ENCODE results near the gene DEFB128.
"Not testable (repeated sequence)": the region's sequence is repeated elsewhere in the genome, so short reads cannot be mapped to it uniquely, and the experiment has no call there.

The DEFB128 gene

GRCh38 chr20:189611-190010 is at the start of gene DEFB128:
DEFB128 (minus strand) TSS chr20:189711; CDS start chr20:189623, 88 bp downstream.
- DNase-seq: no peak

DNA sequence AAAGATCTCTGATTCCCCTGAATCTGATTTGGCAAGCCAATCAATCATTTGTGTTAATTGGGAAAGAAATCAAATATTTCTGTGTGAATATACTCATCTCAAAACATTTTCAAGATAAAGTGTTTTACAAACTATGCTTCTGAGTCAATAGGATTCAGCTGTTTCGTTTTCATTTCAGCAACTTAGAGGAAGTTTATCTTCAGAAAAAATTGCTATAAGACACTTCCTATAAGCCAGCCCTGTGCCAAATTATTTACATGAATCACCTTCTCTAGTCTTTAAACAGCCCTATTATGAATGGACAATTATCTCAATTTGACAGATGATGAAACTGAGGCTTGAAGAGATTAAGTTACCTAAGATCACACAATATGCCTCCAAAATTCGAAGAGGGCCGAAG is 48.4 kb upstream of the DEFB128 start:
- no peak for DNase-seq

GRCh38 chr20:237489-237888 is 48.0 kb upstream of the DEFB128 start:
- DNase-seq: no peak

DNA sequence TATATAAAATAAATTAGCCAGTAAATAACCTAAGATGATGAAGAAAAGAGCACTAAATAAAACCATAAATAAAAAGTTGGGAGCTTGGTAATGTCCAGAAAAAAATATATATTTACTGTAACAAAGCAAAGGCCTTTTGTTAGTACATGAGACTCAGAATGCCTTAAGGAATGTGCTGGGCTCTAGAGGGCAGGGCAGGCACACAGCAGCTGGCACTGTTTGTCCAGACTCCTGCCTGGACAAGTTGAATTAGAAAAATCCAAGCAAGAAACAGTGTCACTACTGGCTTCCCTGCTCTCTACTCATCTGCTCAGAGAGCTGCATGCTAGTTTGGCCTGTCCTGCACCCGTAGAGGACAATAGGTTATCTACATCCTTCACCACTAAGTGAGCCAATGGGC is 46.4 kb upstream of the DEFB128 start:
- DNase-seq: no peak

- no peak for DNase-seq
Observed at GRCh38 chr20:227439-228105, 38.1 kb upstream of the DEFB128 start.

- DNase-seq: no peak
Observed at GRCh38 chr20:226958-227357, 37.4 kb upstream of the DEFB128 start, which contains the start of gene DEFB129. DEFB129 (plus strand) TSS chr20:227258; CDS start chr20:227289, 31 bp downstream.

GRCh38 chr20:225879-226278 is 36.4 kb upstream of the DEFB128 start:
- DNase-seq: not testable (repeated sequence)

DNA sequence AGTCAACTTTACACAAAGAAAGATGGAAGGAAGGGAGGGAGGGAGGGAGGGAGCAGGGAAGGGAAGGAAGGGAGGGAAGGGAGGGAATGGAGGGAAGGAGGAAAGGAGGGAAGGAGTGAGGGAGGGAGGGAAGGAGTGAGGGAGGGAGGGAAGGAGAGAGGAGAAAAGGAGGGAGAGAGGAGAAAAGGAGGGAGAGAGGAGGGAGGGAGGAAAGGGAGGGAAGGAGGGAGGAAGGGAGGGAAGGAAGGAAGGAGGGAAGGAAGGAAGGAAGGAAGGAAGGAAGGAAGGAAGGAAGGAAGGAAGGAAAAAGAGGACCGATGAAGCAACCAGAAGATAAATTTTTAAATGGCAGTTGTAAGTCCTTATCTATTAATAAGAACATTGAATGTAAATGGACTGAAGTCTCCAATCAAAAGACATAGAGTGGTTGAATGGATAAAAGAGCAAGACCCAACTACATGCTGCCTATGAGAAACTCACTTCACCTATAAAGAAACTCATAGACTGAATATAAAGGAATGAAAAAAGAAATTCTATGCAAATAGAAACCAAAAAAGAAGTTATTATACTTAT is 31.8 kb upstream of the DEFB128 start:
- no peak for DNase-seq

GRCh38 chr20:219290-220115 is 30.0 kb upstream of the DEFB128 start:
- DNase-seq: peak; percentile 16

DNA sequence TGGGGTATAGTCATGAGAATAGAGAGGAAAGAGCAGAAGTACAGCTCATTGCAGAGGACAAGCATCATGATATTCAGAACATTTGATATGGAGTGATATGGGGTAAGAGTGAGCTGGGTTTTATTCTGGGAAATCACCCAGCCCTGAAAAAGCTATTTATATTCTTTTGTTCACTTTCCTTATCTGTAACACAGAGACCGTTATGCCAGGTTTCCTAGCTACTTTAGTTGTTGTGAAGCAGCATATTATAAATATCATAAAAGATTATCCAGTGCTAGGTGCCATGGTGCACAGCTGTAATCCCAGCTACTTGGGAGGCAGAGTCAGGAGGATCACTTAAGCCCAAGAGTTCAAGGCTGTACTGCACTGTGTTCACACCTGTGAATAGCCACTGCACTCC is 27.8 kb upstream of the DEFB128 start:
- DNase-seq: no peak

DNA sequence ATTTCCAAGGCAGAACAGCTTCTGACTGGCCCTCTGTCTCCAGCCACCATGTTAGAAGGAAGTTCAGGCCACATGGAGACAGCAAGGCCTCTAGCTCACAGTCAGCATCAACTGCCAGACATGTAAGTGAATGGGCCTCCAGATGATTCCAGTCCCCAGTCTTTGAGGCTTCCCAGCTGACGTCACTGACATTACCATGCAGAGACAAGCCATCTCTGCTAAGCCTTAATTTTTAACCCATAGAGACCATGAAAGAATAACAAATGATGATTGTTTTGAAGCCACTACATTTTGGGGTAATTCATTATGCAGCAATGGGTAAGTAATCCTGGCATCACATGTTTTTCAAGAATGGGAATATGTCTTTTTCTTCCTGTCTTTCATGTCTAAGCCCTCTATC is 26.3 kb upstream of the DEFB128 start:
- DNase-seq: no peak

DNA sequence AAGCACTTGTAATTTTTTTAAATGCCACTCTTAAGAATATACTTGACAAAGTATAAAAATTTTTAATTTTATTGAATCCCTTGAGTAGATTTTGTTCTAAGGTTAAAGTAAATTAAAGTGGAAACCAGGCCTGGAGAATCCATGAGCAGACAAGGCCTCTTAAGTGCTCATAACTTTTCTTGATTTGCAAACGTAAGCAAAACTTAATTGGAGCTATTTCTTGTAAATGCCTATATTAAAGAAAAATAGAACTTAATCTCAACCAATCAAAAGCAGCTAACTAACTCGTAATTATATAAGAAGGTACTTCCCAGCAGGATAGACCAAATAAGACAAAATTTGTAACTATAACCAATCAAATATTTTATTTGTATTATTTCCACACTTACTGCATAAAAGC is 24.9 kb upstream of the DEFB128 start:
- DNase-seq: no peak

DNA sequence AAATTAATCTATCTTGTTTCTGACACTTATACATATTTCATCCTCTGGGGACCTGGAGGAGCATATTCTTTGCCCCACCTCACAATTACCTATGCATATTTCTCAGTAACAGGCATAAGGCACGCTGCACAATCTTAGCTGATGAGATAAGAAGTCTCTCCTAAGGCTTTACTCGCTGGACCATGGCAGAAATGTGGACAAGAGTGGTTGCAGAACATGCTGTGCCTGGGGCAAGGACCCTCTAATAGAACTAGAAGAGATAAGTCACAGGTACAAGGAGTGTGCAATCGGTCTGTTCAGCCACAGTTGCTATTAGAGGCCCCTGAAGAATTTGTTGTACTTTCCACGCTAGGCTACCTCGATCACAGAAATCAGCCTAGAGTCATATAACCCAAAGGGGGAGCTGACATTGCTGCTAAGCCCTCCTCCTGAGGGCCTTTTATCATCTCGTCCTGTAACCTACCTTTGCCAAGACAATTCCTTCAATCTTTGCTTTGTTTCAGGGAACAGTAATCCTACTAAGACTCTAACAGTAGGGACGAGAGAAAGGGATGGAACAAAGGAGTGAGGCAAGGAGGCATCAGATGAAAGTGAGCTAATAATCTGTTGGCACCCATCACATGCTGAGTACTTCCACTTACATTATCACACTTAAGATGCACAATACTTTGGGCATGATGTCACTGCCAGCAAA is 21.4 kb upstream of the DEFB128 start:
- no peak for DNase-seq

DNA sequence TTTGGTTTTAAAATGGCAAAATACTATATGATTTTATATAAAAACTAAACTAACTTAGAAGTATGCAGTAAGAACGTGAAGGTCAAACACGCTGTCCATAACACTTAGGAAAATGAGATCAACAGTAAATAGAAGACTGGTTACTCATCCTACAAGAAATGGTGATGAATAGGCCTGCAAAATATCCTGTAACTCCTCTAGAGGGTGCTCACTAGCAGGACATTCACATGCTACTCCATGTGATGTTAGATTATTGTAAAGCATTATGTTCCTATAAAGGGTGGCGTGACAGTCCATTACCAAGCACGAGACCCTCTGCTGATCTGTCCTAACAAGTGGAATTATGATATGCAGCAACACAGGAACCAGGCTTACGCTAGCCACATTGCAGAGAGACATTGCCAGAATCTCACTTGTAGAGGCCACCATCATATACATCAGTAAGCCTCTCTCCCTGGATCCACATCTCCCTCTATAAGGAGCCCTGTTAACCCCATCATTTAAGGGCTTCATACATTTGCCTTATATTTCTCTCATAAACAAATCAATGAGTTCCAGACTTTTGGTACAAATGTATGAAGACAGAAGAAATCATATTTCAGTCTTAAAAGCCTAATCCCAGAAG is 19.5 kb upstream of the DEFB128 start:
- DNase-seq: peak; percentile 38

DNA sequence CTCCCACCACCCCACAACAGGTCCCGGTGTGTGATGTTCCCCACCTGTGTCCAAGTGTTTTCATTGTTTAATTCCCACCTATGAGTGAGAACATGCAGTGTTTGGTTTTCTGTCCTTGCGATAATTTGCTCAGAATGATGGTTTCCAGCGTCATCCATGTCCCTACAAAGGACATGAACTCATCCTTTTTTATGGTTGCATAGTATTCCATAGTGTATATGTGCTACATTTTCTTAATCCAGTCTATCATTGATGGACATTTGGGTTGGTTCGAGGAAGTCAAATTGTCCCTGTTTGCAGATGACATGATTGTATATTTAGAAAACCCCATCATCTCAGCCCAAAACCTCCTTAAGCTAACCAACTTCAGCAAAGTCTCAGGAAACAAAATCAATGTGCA is 14.1 kb upstream of the DEFB128 start:
- not testable (repeated sequence) for DNase-seq

DNA sequence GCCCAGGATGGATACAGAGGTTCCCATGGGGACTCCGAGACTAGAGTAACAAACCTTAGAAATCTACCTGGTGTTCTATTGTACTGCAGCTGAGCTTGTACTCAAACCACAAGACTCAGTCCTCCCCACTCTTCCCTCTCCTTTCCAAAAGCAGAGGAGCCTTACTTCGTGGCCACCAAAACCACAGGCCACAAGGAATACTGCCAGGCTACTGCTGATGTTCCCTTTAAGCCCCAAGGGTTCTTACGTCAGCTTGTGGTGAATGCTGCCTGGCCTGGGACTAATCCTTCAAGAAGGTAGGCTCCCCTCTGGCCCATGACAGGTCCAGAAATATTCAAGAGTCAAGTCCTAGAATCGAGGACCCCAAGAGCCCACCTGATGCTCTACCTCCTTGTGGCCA is 10.5 kb upstream of the DEFB128 start:
- no peak for DNase-seq

GRCh38 chr20:198225-198624 is 8.7 kb upstream of the DEFB128 start:
- DNase-seq: no peak

GRCh38 chr20:187733-188132 is 1.8 kb downstream of the DEFB128 start:
- no peak for DNase-seq

DNA sequence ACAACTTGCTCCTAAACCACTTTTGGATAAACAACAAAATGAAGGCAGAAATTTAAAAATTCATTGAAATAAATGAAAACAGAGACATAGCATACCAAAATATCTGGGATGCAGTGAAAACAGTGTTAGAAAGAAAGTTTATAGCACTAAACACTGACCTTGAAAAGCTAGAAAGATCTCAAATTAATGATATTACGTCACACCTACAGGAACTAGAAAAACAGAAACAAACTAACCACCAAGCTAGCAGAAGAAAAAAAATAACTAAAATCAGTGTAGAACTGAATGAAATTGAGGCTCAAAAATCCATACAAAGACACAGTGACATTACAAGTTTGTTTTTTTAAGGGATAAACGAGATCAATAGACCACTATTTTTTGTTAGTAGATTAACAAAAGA is 5.2 kb downstream of the DEFB128 start:
- DNase-seq: no peak

- DNase-seq: no peak
Observed at GRCh38 chr20:168876-169275, 20.6 kb downstream of the DEFB128 start.

- no peak for DNase-seq
Observed at GRCh38 chr20:164618-165017, 24.9 kb downstream of the DEFB128 start.

DNA sequence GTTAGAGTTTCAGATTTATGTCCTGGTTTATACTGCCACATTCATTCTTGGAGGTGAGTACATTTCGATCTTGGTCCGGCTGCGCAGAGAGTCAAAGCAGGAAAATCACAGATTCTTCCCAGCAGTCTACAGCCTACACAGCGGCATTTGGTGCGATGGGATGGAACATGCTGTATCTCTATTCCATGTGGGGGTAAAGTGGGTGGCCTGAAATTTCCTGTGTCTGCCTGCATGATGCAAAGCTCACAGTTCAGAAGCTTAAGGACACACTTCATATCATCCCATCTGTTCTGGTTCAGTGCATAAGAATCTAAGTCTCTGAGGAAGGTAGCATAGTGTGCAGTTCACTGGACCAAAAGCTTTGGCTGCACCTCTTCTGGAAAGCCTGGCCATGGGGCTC is 32.4 kb downstream of the DEFB128 start, which contains the start of gene DEFB127:
DEFB127 (plus strand) TSS at position 301 of the 400 bp plus-strand sequence; CDS start at position 392, 91 bp downstream.
- no peak for DNase-seq

DNA sequence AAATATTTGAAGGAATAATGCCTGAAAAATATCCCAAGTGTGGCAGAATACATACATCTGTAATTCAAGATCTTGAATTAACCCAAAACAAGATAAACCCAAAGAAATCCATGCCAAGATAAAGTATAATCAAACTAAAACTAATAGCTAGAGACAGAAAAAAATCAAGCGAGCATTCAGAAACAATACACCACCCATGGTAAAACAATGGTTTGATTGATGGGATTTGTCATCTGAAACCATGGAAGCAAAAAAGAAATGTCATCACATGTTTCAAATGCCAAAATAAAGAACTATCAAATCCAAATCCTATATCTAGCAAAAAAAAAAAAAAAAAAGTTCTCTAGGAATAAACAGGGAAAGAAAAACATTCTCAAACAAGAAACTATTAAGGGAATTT is 37.4 kb downstream of the DEFB128 start:
- no peak for DNase-seq
